Central memory CD8-positive, alpha-beta T cell (primary cell): ENCODE results near the gene ZNF471.
A peak's percentile ranks its signal among the peaks of the same experiment; 100 is the strongest.

Source experiments
- ATAC-seq: fragments of 150-1000 bp; cut with Tn5 transposase; replicated peaks from 2 replicates; pipeline ENCODE4 v1.10.0; 2022; ENCODE audit warnings: mild to moderate bottlenecking, moderate FRiP score, moderate number of reproducible peaks; ENCODE audit not compliant: poor library complexity, severe bottlenecking; ENCODE audit errors: extremely low read depth
- DNase-seq, 2 donors: peaks; one replicate each; pipeline ENCODE4 v3.0.0; 2021; ENCODE audit warnings: low spot score in 2 of 2
- H3K27ac Mint-ChIP-seq: one replicate; pipeline ENCODE4 v1.8.0; 2022; ENCODE audit warnings: low read depth, mild to moderate bottlenecking, moderate library complexity, mixed read lengths
- H3K27me3 Mint-ChIP-seq: one replicate; pipeline ENCODE4 v1.8.0; 2022; ENCODE audit warnings: mixed read lengths
- H3K36me3 Mint-ChIP-seq: one replicate; pipeline ENCODE4 v1.8.0; 2022; ENCODE audit warnings: mild to moderate bottlenecking, moderate library complexity, mixed read lengths; ENCODE audit not compliant: insufficient read depth
- H3K4me1 Mint-ChIP-seq: one replicate; pipeline ENCODE4 v1.8.0; 2022; ENCODE audit warnings: mixed read lengths
- H3K4me3 Mint-ChIP-seq: one replicate; pipeline ENCODE4 v1.8.0; 2022; ENCODE audit warnings: mild to moderate bottlenecking, moderate library complexity, mixed read lengths
- H3K9me3 Mint-ChIP-seq: one replicate; pipeline ENCODE4 v1.8.0; 2022; ENCODE audit warnings: mixed read lengths

ZNF471 gene

DNA sequence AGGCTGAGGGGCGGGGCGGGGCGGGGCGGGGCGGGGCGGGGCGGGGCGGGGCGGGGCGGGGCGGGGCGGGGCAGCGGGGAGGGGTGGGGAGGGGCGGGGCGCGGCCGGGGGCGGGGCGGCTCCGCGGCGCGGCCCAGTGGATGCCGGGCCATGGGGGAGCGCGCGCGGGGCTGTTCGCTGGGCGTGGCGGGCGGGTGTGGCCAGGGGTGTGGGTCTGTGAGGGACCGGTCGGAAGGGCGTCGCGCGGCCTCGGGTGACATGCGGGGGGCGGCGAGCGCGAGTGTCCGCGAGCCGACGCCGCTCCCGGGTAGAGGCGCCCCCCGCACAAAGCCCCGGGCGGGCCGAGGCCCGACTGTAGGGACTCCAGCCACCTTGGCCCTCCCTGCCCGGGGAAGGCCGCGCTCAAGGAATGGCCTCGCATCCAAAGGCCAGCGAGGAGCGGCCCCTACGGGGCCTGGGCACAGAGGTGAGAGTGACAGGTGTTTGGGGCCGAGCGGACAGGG lies 31.2 kb downstream of the ZNF471 start, which contains the start of gene ZFP28:
ZFP28 (plus strand) TSS at position 188 of the 503 bp plus-strand sequence; CDS start at position 259, 71 bp downstream.
- ATAC-seq = peak; percentile 54
- H3K4me3 Mint-ChIP-seq = peak within 1 kb of the TSS; percentile 83
- peaks cover 11% of the 10 kb centered on the region for H3K27me3 Mint-ChIP-seq
- H3K4me1 Mint-ChIP-seq = peaks cover 11% of the 10 kb centered on the region
- H3K36me3 Mint-ChIP-seq = peaks cover 8% of the 10 kb centered on the region
- DNase-seq = no peak
- H3K27ac Mint-ChIP-seq = peak within 1 kb of the TSS; percentile 65
- peaks cover 24% of the 10 kb centered on the region for H3K9me3 Mint-ChIP-seq

DNA sequence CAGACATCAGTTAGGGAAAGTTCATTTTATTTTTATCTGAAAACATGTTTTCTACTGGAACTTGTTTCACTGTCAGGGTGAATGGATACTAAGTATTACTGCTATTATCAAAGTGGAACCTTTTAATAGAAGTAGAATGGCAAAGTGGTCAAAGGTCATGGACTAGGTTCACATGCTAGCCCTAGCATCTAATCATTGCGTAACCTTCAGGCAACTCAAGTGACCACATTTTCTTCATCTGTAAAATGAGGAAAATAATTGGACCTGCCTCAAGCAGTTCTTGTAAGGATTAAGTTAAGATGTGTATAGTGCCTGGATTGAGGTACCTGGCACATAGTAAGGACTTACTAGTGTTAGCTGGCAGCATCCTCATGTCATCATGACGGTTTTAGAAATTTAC lies 36.1 kb downstream of the ZNF471 start:
- no peak for DNase-seq
- Mint-ChIP-seq H3K36me3 (peaks cover 6% of the 10 kb centered on the region), H3K27ac (no peak overlapping the region), H3K4me1 (no peaks in the 10 kb centered on the region), H3K9me3 (peaks cover 22% of the 10 kb centered on the region), H3K4me3 (no peak overlapping the region), H3K27me3 (no peaks in the 10 kb centered on the region)
- no peak for ATAC-seq

DNA sequence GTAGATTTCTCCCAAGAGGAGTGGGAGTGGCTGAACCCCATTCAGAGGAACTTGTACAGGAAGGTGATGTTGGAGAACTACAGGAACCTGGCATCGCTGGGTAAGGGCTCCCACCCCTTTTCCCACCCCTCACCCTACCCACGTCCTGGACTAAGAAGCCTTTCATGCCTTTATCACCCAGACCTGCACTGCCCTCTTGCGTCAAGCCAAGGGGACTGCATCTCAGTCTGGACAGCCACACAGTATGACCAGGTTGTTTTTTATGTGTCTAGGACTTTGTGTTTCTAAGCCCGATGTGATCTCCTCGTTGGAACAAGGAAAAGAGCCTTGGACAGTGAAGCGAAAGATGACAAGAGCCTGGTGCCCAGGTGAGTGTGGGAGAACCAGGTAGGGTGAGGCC lies 39.9 kb downstream of the ZNF471 start:
- Mint-ChIP-seq H3K27ac (no peak overlapping the region), H3K9me3 (peaks cover 15% of the 10 kb centered on the region), H3K36me3 (peaks cover 13% of the 10 kb centered on the region), H3K4me1 (no peaks in the 10 kb centered on the region), H3K4me3 (no peak overlapping the region), H3K27me3 (no peaks in the 10 kb centered on the region)
- no peak for DNase-seq
- ATAC-seq = no peak

DNA sequence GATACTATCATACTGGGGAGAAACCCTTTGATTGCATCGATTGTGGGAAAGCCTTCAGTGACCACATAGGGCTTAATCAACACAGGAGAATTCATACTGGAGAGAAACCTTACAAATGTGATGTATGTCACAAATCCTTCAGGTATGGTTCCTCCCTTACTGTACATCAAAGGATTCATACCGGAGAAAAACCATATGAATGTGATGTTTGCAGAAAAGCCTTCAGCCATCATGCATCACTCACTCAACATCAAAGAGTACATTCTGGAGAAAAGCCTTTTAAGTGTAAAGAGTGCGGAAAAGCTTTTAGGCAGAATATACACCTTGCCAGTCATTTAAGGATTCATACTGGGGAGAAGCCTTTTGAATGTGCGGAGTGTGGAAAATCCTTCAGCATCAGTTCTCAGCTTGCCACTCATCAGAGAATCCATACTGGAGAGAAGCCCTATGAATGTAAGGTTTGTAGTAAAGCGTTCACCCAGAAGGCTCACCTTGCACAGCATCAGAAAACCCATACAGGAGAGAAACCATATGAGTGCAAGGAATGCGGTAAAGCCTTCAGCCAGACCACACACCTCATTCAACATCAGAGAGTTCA lies 46.7 kb downstream of the ZNF471 start:
- ATAC-seq = no peak
- DNase-seq = no peak
- no peaks in the 10 kb centered on the region for H3K4me1 Mint-ChIP-seq
- no peak overlapping the region for H3K27ac Mint-ChIP-seq
- H3K27me3 Mint-ChIP-seq = no peaks in the 10 kb centered on the region
- H3K9me3 Mint-ChIP-seq = peaks cover 27% of the 10 kb centered on the region
- peaks cover 6% of the 10 kb centered on the region for H3K36me3 Mint-ChIP-seq
- no peak overlapping the region for H3K4me3 Mint-ChIP-seq

DNA sequence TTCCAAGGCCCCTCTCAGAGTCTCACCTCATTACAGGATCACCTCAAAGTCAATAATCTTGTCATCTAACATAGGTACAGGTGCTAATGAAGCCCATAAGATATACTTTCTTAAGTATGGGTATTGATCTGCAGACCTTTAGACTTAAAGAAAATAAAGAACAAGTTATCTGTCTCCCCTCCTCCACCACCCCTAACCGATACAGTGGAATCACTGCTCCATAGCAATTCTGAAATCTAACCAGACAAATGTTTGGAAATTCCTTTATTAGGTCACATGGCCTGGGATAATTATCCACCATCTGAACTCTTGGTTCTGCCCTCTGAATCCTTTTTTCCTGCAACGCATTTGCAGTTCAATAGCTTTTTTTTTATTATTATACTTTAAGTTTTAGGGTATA lies 55.1 kb downstream of the ZNF471 start:
- Mint-ChIP-seq H3K4me3 (no peak overlapping the region), H3K9me3 (peaks cover 27% of the 10 kb centered on the region), H3K27ac (no peak overlapping the region), H3K36me3 (peaks cover 7% of the 10 kb centered on the region), H3K27me3 (no peaks in the 10 kb centered on the region), H3K4me1 (peaks cover 10% of the 10 kb centered on the region)
- ATAC-seq (no peak), DNase-seq (no peak)

DNA sequence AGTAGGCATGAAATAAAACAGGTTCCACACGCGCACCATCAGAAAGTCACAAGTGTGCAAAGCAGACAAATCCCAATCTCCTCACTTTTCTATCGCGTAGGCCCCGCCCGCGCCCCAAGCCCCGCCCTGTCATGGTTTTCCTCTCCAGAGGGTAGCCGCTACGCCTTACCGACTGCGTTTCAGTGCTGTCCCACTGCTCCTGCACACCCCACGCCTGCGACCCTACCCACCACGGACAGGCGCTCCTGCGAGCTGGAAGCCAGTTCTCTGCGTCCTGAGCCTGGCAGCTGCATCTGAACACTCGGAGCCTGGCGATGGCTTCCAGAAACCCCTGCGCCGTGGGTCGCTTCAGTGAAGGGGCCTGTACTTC lies 59.2 kb downstream of the ZNF471 start:
- no peak for DNase-seq
- peaks cover 8% of the 10 kb centered on the region for H3K36me3 Mint-ChIP-seq
- peaks cover 22% of the 10 kb centered on the region for H3K9me3 Mint-ChIP-seq
- peak; percentile 30 for ATAC-seq
- H3K4me1 Mint-ChIP-seq = peaks cover 12% of the 10 kb centered on the region
- no peaks in the 10 kb centered on the region for H3K27me3 Mint-ChIP-seq
- H3K4me3 Mint-ChIP-seq = peak overlapping the region; percentile 91
- peak overlapping the region; percentile 48 for H3K27ac Mint-ChIP-seq

DNA sequence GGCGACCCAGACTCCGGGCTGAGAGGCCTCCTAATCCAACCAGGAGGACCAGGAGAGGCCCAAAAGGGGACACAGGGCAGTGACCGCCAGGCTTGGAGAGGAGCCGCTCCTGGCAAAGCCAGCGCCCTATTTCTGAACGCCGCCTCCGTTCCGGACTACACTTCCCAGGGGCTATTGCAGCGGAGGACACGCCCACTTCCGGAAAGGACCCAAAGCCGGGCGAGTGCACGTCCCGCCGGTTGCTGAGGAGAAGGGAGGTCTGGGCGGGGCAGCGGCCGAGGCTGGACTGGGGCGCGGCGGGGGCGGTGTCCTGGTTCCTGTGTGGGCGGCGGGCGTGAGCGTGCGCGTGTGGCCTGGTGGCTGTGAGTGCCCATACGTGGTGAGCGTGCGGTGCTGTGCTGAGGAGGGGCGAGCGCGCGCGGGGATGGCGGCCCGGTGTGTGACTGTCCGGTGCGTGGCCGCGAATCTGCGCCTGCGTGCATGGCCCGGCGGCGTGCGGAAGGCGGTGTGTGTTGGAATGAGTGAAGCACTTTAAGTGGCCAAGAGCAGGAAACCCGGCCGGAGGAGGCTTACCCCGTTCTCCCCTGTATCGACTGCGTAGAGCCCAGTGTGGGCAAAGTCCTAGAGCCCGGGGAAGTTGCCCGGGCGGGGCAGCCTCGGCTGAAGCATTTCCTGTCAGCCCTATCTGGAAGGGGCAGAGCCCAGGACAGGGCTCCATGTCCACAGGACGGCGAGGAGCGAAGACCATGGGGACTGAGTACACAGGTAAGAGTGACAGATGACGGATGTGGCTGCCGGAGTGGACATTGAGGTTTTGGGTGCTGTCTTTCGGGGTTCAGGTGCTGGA lies 59.8 kb downstream of the ZNF471 start, which contains the start of gene ZNF470:
ZNF470 (plus strand) TSS at position 195 of the 847 bp plus-strand sequence. CDS start 2,844 bp downstream, outside the sequence.
- H3K4me1 Mint-ChIP-seq = peaks cover 12% of the 10 kb centered on the region
- peak within 1 kb of the TSS; percentile 48 for H3K27ac Mint-ChIP-seq
- peaks cover 22% of the 10 kb centered on the region for H3K9me3 Mint-ChIP-seq

DNA sequence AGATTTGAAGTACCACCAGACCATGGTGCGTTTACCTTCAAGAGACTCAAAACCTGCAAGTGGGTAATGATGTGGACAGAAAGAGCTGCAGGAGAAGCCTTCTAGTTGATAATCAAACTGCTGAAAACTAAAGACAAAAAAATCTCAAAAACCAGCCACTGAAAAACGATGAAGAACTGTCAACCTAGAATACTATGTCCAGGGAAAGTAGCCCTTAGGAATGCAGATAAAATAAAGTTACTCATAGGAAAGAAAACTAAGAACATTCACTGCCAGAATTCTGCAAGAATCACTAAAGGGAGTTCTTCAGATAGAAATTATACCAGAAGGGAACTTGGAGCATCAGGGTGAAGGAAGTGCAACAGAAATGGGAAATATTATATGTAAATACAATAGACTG lies 64.9 kb downstream of the ZNF471 start:
- Mint-ChIP-seq H3K36me3 (peaks cover 8% of the 10 kb centered on the region), H3K27me3 (no peaks in the 10 kb centered on the region), H3K4me3 (no peak overlapping the region), H3K9me3 (peaks cover 26% of the 10 kb centered on the region), H3K27ac (no peak overlapping the region), H3K4me1 (peaks cover 4% of the 10 kb centered on the region)
- ATAC-seq (no peak), DNase-seq (no peak)

More for the DNA sequence above, 59.8 kb downstream of the ZNF471 start, which contains the start of gene ZNF470:
- H3K36me3 Mint-ChIP-seq = peaks cover 9% of the 10 kb centered on the region
- DNase-seq (peak; percentile 71 to 83), ATAC-seq (peak; percentile 94)
- H3K27me3 Mint-ChIP-seq = no peaks in the 10 kb centered on the region
- peak within 1 kb of the TSS; percentile 91 for H3K4me3 Mint-ChIP-seq

DNA sequence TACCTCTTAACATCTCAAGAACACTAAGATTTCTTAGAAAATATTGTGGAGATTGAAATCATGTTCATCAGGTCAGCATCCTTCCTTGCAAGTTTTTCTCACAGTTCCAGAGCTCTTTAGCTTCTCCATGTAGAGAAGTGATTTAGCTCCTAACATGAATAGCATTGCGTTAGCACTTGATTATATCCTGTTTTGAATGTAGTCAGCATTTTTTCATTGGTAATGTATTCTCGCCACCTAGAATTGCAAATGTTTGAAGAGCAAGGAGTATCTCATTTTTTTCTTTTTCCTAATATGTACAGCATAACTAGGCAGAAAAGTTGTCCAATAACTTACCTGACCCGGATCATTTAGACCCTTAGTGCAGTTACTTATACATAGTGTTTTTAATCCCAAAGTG lies 66.3 kb downstream of the ZNF471 start:
- no peaks in the 10 kb centered on the region for H3K4me1 Mint-ChIP-seq
- DNase-seq = no peak
- H3K27ac Mint-ChIP-seq = no peak overlapping the region
- peaks cover 31% of the 10 kb centered on the region for H3K9me3 Mint-ChIP-seq
- peaks cover 8% of the 10 kb centered on the region for H3K36me3 Mint-ChIP-seq
- no peaks in the 10 kb centered on the region for H3K27me3 Mint-ChIP-seq
- no peak overlapping the region for H3K4me3 Mint-ChIP-seq
- no peak for ATAC-seq

DNA sequence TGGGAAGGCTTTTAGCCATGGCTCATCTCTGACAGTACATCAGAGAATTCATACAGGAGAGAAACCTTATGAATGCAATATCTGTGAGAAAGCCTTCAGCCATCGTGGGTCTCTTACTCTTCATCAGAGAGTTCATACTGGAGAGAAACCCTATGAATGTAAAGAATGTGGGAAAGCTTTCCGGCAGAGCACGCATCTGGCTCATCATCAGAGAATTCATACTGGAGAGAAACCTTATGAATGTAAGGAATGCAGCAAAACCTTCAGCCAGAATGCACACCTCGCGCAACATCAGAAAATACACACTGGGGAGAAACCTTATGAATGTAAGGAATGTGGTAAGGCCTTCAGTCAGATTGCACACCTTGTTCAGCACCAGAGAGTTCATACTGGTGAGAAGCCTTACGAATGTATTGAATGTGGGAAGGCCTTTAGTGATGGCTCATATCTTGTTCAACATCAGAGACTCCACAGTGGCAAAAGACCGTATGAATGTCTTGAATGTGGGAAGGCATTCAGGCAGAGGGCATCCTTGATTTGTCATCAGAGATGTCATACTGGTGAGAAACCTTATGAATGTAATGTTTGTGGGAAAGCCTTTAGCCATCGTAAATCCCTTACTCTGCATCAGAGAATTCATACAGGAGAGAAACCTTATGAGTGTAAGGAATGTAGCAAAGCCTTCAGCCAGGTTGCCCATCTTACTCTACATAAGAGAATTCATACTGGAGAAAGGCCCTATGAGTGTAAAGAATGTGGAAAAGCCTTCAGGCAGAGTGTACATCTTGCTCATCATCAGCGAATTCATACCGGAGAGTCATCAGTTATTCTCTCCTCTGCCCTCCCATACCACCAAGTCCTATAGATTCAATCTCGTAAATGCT lies 70.3 kb downstream of the ZNF471 start:
- peaks cover 3% of the 10 kb centered on the region for H3K36me3 Mint-ChIP-seq
- ATAC-seq = no peak
- no peak for DNase-seq
- H3K27me3 Mint-ChIP-seq = no peaks in the 10 kb centered on the region
- H3K27ac Mint-ChIP-seq = no peak overlapping the region
- H3K9me3 Mint-ChIP-seq = peaks cover 35% of the 10 kb centered on the region
- no peak overlapping the region for H3K4me3 Mint-ChIP-seq
- no peaks in the 10 kb centered on the region for H3K4me1 Mint-ChIP-seq
